Left forelimb (tissue), 1 donor: Measurements from ENCODE around the gene ASAP3.
A peak's percentile ranks its signal among the peaks of the same experiment; 100 is the strongest.
"Not testable (repeated sequence)": the region's sequence is repeated elsewhere in the genome, so short reads cannot be mapped to it uniquely, and the experiment has no call there.

Experiments used
- DNase-seq: peaks from one replicate; pipeline ENCODE4 v3.0.0-alpha.2; 2018; ENCODE audit warnings: low spot score

ASAP3 gene

GRCh38 chr1:23514111-23514679 lies 30.2 kb upstream of the ASAP3 start:
- DNase-seq: no peak

- no peak for DNase-seq
Observed at GRCh38 chr1:23509896-23510295, 25.9 kb upstream of the ASAP3 start.

- DNase-seq: no peak
Observed at GRCh38 chr1:23506376-23507107, 22.6 kb upstream of the ASAP3 start.

GRCh38 chr1:23505851-23506250 lies 21.9 kb upstream of the ASAP3 start:
- no peak for DNase-seq

GRCh38 chr1:23504156-23504555 lies 20.2 kb upstream of the ASAP3 start:
- DNase-seq: not testable (repeated sequence)

GRCh38 chr1:23502951-23503350 lies 19.0 kb upstream of the ASAP3 start:
- no peak for DNase-seq

- no peak for DNase-seq
Observed at GRCh38 chr1:23500466-23500865, 16.5 kb upstream of the ASAP3 start.

GRCh38 chr1:23497777-23498439 lies 13.9 kb upstream of the ASAP3 start:
- DNase-seq: no peak

- DNase-seq: no peak
Observed at GRCh38 chr1:23496490-23497181, 12.7 kb upstream of the ASAP3 start.

- not testable (repeated sequence) for DNase-seq
Observed at GRCh38 chr1:23494836-23495235, 10.9 kb upstream of the ASAP3 start.

GRCh38 chr1:23492776-23493175 lies 8.8 kb upstream of the ASAP3 start:
- DNase-seq: not testable (repeated sequence)

- no peak for DNase-seq
Observed at GRCh38 chr1:23492132-23492720, 8.2 kb upstream of the ASAP3 start.

GRCh38 chr1:23489842-23490241 lies 5.9 kb upstream of the ASAP3 start:
- no peak for DNase-seq

GRCh38 chr1:23485002-23485332 lies 988 bp upstream of the ASAP3 start:
- DNase-seq: no peak

- DNase-seq: peak; percentile 98
Observed at GRCh38 chr1:23484253-23485001, 448 bp upstream of the ASAP3 start.

GRCh38 chr1:23481904-23482303 lies 2.1 kb downstream of the ASAP3 start:
- no peak for DNase-seq

- DNase-seq: no peak
Observed at GRCh38 chr1:23481026-23481597, 2.9 kb downstream of the ASAP3 start.

- no peak for DNase-seq
Observed at GRCh38 chr1:23480187-23481025, 3.6 kb downstream of the ASAP3 start.

- DNase-seq: no peak
Observed at GRCh38 chr1:23479666-23479941, 4.4 kb downstream of the ASAP3 start.

GRCh38 chr1:23478896-23479665 lies 4.9 kb downstream of the ASAP3 start:
- DNase-seq: peak; percentile 76
